GM21515 (cell line): ENCODE results near the gene ZNF69.

Experiments
- ATAC-seq: cut with Tn5 transposase; IDR thresholded peaks from one replicate; pipeline ENCODE4 v1.9.1; 2021; ENCODE audit not compliant: unreplicated experiment

ZNF69 gene

DNA sequence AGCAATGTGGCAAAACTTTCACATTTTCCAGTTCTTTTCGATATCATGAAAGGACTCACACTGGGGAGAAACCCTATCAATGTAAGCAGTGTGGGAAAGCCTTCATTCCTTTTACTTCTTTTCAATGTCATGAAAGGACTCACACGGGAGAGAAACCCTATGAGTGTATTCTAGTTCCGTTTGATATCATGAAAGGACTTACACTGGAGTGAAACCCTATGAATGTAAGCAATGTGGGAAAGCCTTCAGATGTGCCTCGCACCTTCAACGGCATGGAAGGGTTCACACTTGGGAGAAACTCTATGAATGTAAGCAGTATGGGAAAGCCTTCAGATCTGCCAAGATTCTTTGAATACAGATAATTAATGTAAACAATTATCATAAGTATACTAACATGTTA lies 62.7 kb downstream of the ZNF69 start:
- no peak for ATAC-seq
